K562 (cell line): Measurements from ENCODE around the gene HSPB1. TPM values are rescaled to one million over a fixed set of nuclear protein-coding genes. Genes with fewer than 3 reads are reported as not detected.

Experiments used
- AFF4 ChIP-seq: sonication (generic); formaldehyde crosslinking; IDR thresholded peaks from 2 replicates; pipeline ENCODE4 v1.8.0; 2023; ENCODE audit warnings: mild to moderate bottlenecking, missing genetic modification reagents
- CBX5 ChIP-seq: IDR thresholded peaks from 2 replicates; pipeline ENCODE4 v1.6.1; 2014; ENCODE audit warnings: low read depth, borderline replicate concordance
- COPS2 ChIP-seq: fragments of 450-650 bp; conservative IDR thresholded peaks from 2 replicates; pipeline ENCODE4 v1.6.1; 2016; ENCODE audit warnings: mild to moderate bottlenecking, moderate library complexity
- DACH1 ChIP-seq: fragments of 450-650 bp; IDR thresholded peaks from 2 replicates; pipeline ENCODE4 v1.6.1; 2018; ENCODE audit not compliant: partially characterized antibody
- GTF2A2 ChIP-seq: IDR thresholded peaks from 2 replicates; pipeline ENCODE4 v1.6.1; 2016; ENCODE audit warnings: mild to moderate bottlenecking, missing genetic modification characterization, missing compliant biosample characterization
- HDGF ChIP-seq: fragments of 450-650 bp; IDR thresholded peaks from 2 replicates; pipeline ENCODE4 v1.6.1; 2016
- ILK ChIP-seq: fragments of 450-650 bp; IDR thresholded peaks from 2 replicates; pipeline ENCODE4 v1.6.1; 2016; ENCODE audit warnings: missing genetic modification characterization, low read depth, mild to moderate bottlenecking, missing compliant biosample characterization, moderate library complexity, borderline replicate concordance
- POLR2B ChIP-seq: fragments of 450-650 bp; IDR thresholded peaks from 2 replicates; pipeline ENCODE4 v1.6.1; 2018; ENCODE audit warnings: low read depth; ENCODE audit not compliant: partially characterized antibody
- POLR3G ChIP-seq: IDR thresholded peaks from 2 replicates; pipeline ENCODE4 v1.6.1; 2011; ENCODE audit not compliant: insufficient read length, insufficient replicate concordance; ENCODE audit errors: extremely low read depth
- SMAD2 ChIP-seq: fragments of 150-350 bp; IDR thresholded peaks from 2 replicates; pipeline ENCODE4 v1.6.1; 2014; ENCODE audit warnings: low read depth, mild to moderate bottlenecking, low read length
- TAF7 ChIP-seq: fragments of 450-650 bp; IDR thresholded peaks from 2 replicates; pipeline ENCODE4 v1.6.1; 2016; ENCODE audit warnings: missing genetic modification characterization, missing compliant biosample characterization
- TCF7 ChIP-seq: sonication (generic); IDR thresholded peaks from 2 replicates; pipeline ENCODE4 v1.6.1; 2016; ENCODE audit warnings: antibody characterized with exemption, borderline replicate concordance
- ZNF121 ChIP-seq: sonication (generic); formaldehyde crosslinking; conservative IDR thresholded peaks from 2 replicates; pipeline ENCODE4 v1.8.0; 2022; ENCODE audit warnings: missing genetic modification reagents
- ZNF3 ChIP-seq: fragments of 250-450 bp; sonication (Bioruptor Pico); IDR thresholded peaks from 2 replicates; pipeline ENCODE4 v1.5.0; 2021; ENCODE audit warnings: mild to moderate bottlenecking, moderate library complexity
- ZNF766 ChIP-seq: fragments of 200-800 bp; sonication (Bioruptor generic); conservative IDR thresholded peaks from 2 replicates; pipeline ENCODE4 v1.6.1; 2016; ENCODE audit warnings: missing genetic modification characterization, missing compliant biosample characterization
- polyA plus RNA-seq, 8 experiments: library from polyadenylated mRNA; depleted of rRNA in 4 of 8; stranded (reverse) in 5 of 8; unstranded in 3 of 8; fragments of >200 nt; fragmentation: Nextera tagmentation in 2 of 8; fragmentation: Illumina TruSeq in 1 of 8; extraction: Ambion mirVana in 2 of 8; extraction: Trizol in 1 of 8; gene quantifications; 2 replicates each; pipeline versions ENCODE4 v1.2.1 to v1.2.3, GENCODE V29; 2011 to 2014; ENCODE audit warnings: inconsistent platforms in 1 of 8, missing spikeins in 1 of 8
- total RNA-seq, 7 experiments: library from RNA; depleted of rRNA in 6 of 7; stranded (reverse); fragments of >200 nt in 6 of 7; fragmentation: Illumina TruSeq in 2 of 7; extraction: Trizol in 2 of 7; gene quantifications; 2 replicates each; pipeline versions ENCODE4 v1.2.1 to v1.2.3, GENCODE V29; 2011 to 2021; ENCODE audit warnings: low replicate concordance in 1 of 7
- TF ChIP-seq, protein P1 (sequence below): fragments of 450-650 bp; IDR thresholded peaks from 2 replicates; pipeline ENCODE4 v1.6.1; 2016; ENCODE audit warnings: low read depth

Gene HSPB1
- total and polyA plus RNA-seq, 9 of the 15 experiments (the other 6 are each of a cell fraction or from before 2014, with no cell fraction given), result 27.1 to 522 (median 138) TPM

DNA sequence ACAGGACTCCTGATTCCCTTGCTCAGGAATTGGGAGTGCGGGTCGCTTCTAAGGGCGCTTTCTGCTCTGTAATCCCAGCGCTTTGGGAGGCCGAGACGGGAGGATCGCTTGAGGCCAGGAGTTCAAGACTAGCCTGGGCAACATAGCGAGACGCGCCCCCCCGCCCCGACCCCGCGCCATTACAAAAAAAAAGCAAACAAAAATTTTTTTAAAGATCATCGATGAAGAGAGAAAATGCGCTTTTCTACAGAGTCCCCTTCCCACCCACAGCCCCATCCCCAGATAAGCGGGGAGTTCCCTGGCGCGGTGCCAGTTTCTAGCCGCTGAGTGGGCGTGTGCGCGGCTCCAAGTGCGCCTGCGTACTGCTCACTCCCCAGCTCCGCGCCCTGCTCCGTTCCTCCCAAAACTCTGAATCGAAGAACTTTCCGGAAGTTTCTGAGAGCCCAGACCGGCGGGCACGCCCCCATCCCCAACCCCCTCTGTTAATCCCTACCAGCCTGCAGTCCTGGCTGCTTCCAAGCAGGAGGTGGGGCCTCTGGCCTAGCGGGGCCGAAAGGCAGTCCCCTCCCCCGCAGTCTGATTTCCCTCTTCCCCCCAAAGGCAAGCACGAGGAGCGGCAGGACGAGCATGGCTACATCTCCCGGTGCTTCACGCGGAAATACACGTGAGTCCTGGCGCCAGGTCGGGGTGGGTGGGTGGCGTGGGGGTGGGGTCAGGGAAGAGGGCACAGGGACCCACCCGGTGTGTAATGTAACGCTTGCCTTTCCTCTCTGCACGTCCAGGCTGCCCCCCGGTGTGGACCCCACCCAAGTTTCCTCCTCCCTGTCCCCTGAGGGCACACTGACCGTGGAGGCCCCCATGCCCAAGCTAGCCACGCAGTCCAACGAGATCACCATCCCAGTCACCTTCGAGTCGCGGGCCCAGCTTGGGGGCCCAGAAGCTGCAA is 1.0 kb downstream of the HSPB1 start (continued):
- TF ChIP-seq AFF4 (peak; percentile 17; the same call in 1 of the 2 replicates), GTF2A2 (no peak), ZNF121 (CRISPR knock-in tag) (peak; percentile 97), POLR3G (no peak), TCF7 (no peak), ZNF766 (CRISPR knock-in tag) (no peak), ZNF3 (CRISPR knock-in tag) (no peak), POLR2B (peak; percentile 34), HDGF (no peak), COPS2 (no peak), DACH1 (peak; percentile 7), SMAD2 (no peak), TAF7 (tag) (no peak), CBX5 (no peak), ILK (no peak)
- TF ChIP-seq, protein P1, sequence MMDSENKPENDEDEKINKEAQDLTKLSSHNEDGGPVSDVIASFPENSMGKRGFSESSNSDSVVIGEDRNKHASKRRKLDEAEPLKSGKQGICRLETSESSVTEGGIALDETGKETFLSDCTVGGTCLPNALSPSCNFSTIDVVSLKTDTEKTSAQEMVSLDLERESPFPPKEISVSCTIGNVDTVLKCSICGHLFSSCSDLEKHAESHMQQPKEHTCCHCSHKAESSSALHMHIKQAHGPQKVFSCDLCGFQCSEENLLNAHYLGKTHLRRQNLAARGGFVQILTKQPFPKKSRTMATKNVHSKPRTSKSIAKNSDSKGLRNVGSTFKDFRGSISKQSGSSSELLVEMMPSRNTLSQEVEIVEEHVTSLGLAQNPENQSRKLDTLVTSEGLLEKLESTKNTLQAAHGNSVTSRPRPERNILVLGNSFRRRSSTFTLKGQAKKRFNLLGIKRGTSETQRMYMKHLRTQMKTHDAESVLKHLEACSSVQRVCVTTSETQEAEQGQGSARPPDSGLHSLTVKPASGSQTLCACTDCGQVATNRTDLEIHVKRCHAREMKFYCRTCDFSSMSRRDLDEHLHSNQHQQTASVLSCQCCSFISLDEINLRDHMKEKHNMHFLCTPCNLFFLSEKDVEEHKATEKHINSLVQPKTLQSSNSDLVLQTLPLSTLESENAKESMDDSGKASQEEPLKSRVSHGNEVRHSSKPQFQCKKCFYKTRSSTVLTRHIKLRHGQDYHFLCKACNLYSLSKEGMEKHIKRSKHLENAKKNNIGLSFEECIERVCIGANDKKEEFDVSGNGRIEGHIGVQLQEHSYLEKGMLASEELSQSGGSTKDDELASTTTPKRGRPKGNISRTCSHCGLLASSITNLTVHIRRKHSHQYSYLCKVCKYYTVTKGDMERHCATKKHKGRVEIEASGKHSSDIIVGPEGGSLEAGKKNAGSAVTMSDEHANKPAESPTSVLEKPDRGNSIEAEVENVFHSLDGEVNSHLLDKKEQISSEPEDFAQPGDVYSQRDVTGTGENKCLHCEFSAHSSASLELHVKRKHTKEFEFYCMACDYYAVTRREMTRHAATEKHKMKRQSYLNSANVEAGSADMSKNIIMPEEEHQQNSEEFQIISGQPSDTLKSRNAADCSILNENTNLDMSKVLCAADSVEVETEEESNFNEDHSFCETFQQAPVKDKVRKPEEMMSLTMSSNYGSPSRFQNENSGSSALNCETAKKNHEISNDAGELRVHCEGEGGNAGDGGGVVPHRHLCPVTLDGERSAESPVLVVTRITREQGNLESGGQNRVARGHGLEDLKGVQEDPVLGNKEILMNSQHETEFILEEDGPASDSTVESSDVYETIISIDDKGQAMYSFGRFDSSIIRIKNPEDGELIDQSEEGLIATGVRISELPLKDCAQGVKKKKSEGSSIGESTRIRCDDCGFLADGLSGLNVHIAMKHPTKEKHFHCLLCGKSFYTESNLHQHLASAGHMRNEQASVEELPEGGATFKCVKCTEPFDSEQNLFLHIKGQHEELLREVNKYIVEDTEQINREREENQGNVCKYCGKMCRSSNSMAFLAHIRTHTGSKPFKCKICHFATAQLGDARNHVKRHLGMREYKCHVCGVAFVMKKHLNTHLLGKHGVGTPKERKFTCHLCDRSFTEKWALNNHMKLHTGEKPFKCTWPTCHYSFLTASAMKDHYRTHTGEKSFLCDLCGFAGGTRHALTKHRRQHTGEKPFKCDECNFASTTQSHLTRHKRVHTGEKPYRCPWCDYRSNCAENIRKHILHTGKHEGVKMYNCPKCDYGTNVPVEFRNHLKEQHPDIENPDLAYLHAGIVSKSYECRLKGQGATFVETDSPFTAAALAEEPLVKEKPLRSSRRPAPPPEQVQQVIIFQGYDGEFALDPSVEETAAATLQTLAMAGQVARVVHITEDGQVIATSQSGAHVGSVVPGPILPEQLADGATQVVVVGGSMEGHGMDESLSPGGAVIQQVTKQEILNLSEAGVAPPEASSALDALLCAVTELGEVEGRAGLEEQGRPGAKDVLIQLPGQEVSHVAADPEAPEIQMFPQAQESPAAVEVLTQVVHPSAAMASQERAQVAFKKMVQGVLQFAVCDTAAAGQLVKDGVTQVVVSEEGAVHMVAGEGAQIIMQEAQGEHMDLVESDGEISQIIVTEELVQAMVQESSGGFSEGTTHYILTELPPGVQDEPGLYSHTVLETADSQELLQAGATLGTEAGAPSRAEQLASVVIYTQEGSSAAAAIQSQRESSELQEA, result no peak
